PC-9 (cell line): ENCODE data around the gene HLA-DOA. TPM values are rescaled to one million over a fixed set of nuclear protein-coding genes. Genes with fewer than 3 reads are reported as not detected.

Source experiments
- BruUV-seq: library from RNA; stranded (reverse); fragments of 400-500 nt; replicated peaks from 2 replicates; lab custom pipeline; 2021; lab: Mats Ljungman, UMichigan
- CTCF ChIA-PET: fragments of 300-600 bp; sonication (Branson Sonifier 250); formaldehyde crosslinking; loops from one replicate; lab custom pipeline; 2022; ENCODE audit warnings: antibody characterized with exemption; lab: Charles Lee
- POLR2A ChIA-PET: fragments of 300-600 bp; sonication (Branson Sonifier 250); formaldehyde crosslinking; loops from one replicate; lab custom pipeline; 2022; ENCODE audit warnings: antibody characterized with exemption; ENCODE audit not compliant: unreplicated experiment; lab: Charles Lee
- DNase-seq, 2 experiments: peaks; one replicate each; pipeline versions ENCODE4 v3.0.0 to v3.0.0-alpha.2; 2015 to 2022; ENCODE audit warnings: mixed read lengths in 1 of 2
- H2AFZ ChIP-seq: fragments of 200-600 bp; sonication (generic); 2 replicates; pipeline ENCODE4 v1.8.1; 2017; ENCODE audit warnings: antibody characterized with exemption
- H3F3A ChIP-seq: fragments of 200-600 bp; sonication (generic); 2 replicates; pipeline ENCODE4 v1.8.1; 2017; ENCODE audit warnings: antibody characterized with exemption, mild to moderate bottlenecking, low read depth; ENCODE audit not compliant: insufficient read depth
- H3K27ac ChIP-seq: fragments of 200-600 bp; sonication (generic); 2 replicates; pipeline ENCODE4 v1.6.1; 2016; ENCODE audit warnings: mixed run types
- H3K27me3 ChIP-seq: fragments of 200-600 bp; sonication (generic); 2 replicates; pipeline ENCODE4 v1.6.1; 2016; ENCODE audit warnings: low read depth, mixed run types; ENCODE audit not compliant: insufficient read depth
- H3K36me3 ChIP-seq: fragments of 200-600 bp; sonication (generic); 2 replicates; pipeline ENCODE4 v1.6.1; 2016; ENCODE audit warnings: low read depth, mixed run types
- H3K4me1 ChIP-seq: fragments of 200-600 bp; sonication (generic); replicated peaks from 2 replicates; pipeline ENCODE4 v1.6.1; 2016; ENCODE audit warnings: mixed run types; ENCODE audit not compliant: insufficient read depth
- H3K4me2 ChIP-seq: fragments of 200-600 bp; sonication (generic); 2 replicates; pipeline ENCODE4 v1.6.1; 2017; ENCODE audit warnings: mixed run types
- H3K4me3 ChIP-seq: fragments of 200-600 bp; sonication (generic); 2 replicates; pipeline ENCODE4 v1.6.1; 2016; ENCODE audit warnings: mixed run types
- H3K79me2 ChIP-seq: fragments of 200-600 bp; sonication (generic); 2 replicates; pipeline ENCODE4 v1.6.1; 2017; ENCODE audit warnings: low read depth, mixed run types
- H3K9me2 ChIP-seq: fragments of 200-600 bp; sonication (generic); 2 replicates; pipeline ENCODE4 v1.8.1; 2017; ENCODE audit warnings: mild to moderate bottlenecking; ENCODE audit not compliant: insufficient read depth
- H3K9me3 ChIP-seq: fragments of 200-600 bp; sonication (generic); 2 replicates; pipeline ENCODE4 v1.8.1; 2016; ENCODE audit warnings: low read depth; ENCODE audit not compliant: insufficient read depth
- H4K20me1 ChIP-seq: fragments of 200-600 bp; sonication (generic); 2 replicates; pipeline ENCODE4 v1.8.1; 2017; ENCODE audit not compliant: insufficient read depth
- CTCF ChIP-seq: fragments of 200-600 bp; sonication (generic); conservative IDR thresholded peaks from 2 replicates; pipeline ENCODE4 v1.6.1; 2017; ENCODE audit warnings: mixed run types, antibody characterized with exemption, mild to moderate bottlenecking, moderate library complexity
- EZH2 ChIP-seq: fragments of 200-600 bp; sonication (generic); IDR thresholded peaks from 2 replicates; pipeline ENCODE4 v1.8.0; 2017; ENCODE audit warnings: antibody characterized with exemption, low read depth
- intact Hi-C: fragments of 100-400 bp; cut with micrococcal nuclease; formaldehyde crosslinking; loops from one replicate; pipeline ENCODE4 v1.10.0; 2022; ENCODE audit not compliant: unreplicated experiment
- total RNA-seq: library from RNA; stranded (reverse); gene quantifications from 2 replicates; pipeline ENCODE4 v1.2.3, GENCODE V29; 2021

Gene HLA-DOA
- total RNA-seq, 1 experiment from 2014 or later: not detected

DNA sequence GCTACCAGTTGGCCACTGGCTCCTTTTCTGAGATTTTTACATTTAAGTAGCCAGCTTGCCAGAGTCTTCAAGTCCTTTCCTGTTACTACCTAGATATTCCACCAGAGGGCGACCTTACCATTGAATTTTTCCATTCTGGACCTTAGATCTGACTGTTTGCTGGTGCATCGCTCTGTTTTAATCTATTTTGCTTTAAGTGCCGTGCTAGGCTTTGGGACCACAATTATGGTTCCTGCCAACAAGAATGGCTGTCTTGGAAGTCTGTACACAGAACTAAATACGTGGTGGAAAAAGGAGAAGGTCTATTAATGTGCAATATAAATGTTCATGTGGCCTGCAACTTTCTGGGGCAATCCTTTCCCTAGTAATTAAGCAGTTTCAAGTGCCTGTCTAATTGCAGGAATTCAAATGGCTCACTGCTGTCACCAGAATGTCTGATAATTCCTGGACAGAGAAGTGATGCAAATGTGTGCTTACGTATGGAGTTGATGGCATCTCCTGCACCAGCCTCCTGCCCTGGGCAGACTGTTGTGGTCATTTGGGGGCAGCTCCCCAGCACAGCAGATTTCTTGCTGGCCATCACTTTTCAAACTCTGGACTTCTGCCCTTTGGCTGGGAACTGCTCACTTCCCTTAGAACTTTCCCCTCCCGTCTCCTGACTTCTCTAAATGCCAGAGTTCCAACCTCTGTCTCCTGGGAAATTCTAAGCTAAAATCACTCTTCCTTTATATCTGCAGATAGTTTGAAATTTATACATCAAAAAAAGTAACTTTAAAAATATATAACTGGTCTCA is 5.6 kb upstream of the HLA-DOA start:
- Histone ChIP-seq H3K9me3 (no peaks in the 10 kb centered on the region), H4K20me1 (no peaks in the 10 kb centered on the region), H3F3A (no peaks in the 10 kb centered on the region), H3K27ac (no peak overlapping the region), H3K36me3 (no peaks in the 10 kb centered on the region), H3K4me2 (no peak overlapping the region), H3K4me3 (no peak overlapping the region), H3K79me2 (no peaks in the 10 kb centered on the region), H3K4me1 (no peaks in the 10 kb centered on the region), H3K27me3 (peaks cover 93% of the 10 kb centered on the region), H3K9me2 (no peaks in the 10 kb centered on the region), H2AFZ (no peak overlapping the region)
- intact Hi-C loops: loop anchor here (2.0 to 10.0 kb wide), 2 partner anchors 130 to 234 kb away; no protein-coding TSS in a partner anchor
- POLR2A ChIA-PET: interaction anchor here (0.7 kb wide), 1 partner anchor 176 kb away, joined by 3 read pairs; no protein-coding TSS in a partner anchor
- DNase-seq: peak; percentile 45 to 52
- TF ChIP-seq EZH2: no peak
- peak; percentile 85 for TF ChIP-seq CTCF
- CTCF ChIA-PET: interaction anchor here (0.7 to 1.0 kb wide), 2 partner anchors 233 to 243 kb away, joined by 3 to 5 read pairs; no protein-coding TSS in a partner anchor
- BruUV-seq: no TSS peak

DNA sequence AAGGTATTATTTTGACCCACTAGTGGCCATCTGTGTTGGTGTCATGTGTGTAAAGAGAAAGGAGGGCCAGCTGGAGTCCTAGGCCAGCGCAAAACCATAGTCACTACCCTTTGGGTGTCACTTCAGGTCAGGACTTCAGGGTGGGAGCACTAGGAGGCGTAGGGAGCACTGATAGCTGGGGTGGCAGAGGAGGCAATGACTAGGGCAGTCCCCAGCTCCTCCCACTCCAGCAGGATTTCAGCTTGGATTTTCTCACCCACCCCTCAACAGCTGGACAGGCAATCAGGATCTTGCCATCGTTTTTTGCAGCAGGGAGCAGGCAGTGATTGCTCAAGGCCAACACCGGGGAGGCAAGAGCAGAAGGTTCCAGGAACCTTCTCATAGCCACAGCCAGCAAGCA is 4.2 kb upstream of the HLA-DOA start:
- Histone ChIP-seq H3K4me3 (no peak overlapping the region), H3K4me2 (no peak overlapping the region), H3K79me2 (no peaks in the 10 kb centered on the region), H3K9me3 (no peaks in the 10 kb centered on the region), H3F3A (no peaks in the 10 kb centered on the region), H3K4me1 (no peaks in the 10 kb centered on the region), H2AFZ (no peak overlapping the region), H3K27me3 (peaks cover 92% of the 10 kb centered on the region), H3K27ac (no peak overlapping the region), H3K9me2 (no peaks in the 10 kb centered on the region), H3K36me3 (no peaks in the 10 kb centered on the region), H4K20me1 (no peaks in the 10 kb centered on the region)
- ChIA-PET CTCF (no interaction called here), POLR2A (no interaction called here)
- intact Hi-C loops: loop anchor here (2.0 to 10.0 kb wide), 2 partner anchors 131 to 235 kb away; no protein-coding TSS in a partner anchor
- DNase-seq: no peak
- no peak for TF ChIP-seq CTCF
- no peak for TF ChIP-seq EZH2
- no TSS peak for BruUV-seq

DNA sequence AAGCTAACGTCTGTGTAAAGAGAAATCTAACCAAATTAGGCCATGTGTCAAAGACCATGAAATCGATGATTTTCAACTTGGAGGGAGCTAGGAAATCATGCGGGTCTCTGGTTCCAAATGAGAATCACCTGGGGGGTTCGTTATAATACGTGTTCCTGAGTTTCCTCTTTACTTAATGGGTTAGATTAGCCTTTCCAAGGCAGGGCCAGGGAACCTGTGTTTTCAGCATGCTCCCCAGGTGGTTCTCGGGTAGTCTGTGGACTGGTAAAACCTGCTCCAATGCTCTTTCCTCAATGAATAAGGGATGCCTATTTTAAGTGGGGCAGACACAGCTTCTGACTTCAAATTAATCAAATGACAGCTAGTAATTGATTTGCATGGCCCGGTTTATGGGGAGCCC is 965 bp upstream of the HLA-DOA start:
- CTCF ChIA-PET: no interaction called here
- no TSS peak for BruUV-seq

More for the DNA sequence above, 965 bp upstream of the HLA-DOA start:
- no peak overlapping the region for H3K27ac ChIP-seq
- intact Hi-C loops: loop anchor here (10.0 kb wide), 1 partner anchor 134 kb away; no protein-coding TSS in a partner anchor
- H3K79me2 ChIP-seq: no peaks in the 10 kb centered on the region
- H3K27me3 ChIP-seq: peaks cover 93% of the 10 kb centered on the region
- no peak for DNase-seq
- no peak overlapping the region for H3K4me2 ChIP-seq
- H3K9me2 ChIP-seq: no peaks in the 10 kb centered on the region
- no peaks in the 10 kb centered on the region for H4K20me1 ChIP-seq
- no peaks in the 10 kb centered on the region for H3K9me3 ChIP-seq
- no peak overlapping the region for H3K4me3 ChIP-seq
- TF ChIP-seq CTCF (no peak), EZH2 (no peak)
- H3K36me3 ChIP-seq: no peaks in the 10 kb centered on the region
- H3F3A ChIP-seq: no peaks in the 10 kb centered on the region
- no peaks in the 10 kb centered on the region for H3K4me1 ChIP-seq
- POLR2A ChIA-PET: no interaction called here
- no peak overlapping the region for H2AFZ ChIP-seq
